HuH-7 (cell line): Measurements from ENCODE around the gene CHPF.

Source experiments
- DNase-seq: peaks from one replicate; pipeline ENCODE4 v3.0.0; 2011; ENCODE audit warnings: low spot score

Gene CHPF

GRCh38 chr2:219513787-219514186 is 29.8 kb downstream of the CHPF start:
- no peak for DNase-seq

DNA sequence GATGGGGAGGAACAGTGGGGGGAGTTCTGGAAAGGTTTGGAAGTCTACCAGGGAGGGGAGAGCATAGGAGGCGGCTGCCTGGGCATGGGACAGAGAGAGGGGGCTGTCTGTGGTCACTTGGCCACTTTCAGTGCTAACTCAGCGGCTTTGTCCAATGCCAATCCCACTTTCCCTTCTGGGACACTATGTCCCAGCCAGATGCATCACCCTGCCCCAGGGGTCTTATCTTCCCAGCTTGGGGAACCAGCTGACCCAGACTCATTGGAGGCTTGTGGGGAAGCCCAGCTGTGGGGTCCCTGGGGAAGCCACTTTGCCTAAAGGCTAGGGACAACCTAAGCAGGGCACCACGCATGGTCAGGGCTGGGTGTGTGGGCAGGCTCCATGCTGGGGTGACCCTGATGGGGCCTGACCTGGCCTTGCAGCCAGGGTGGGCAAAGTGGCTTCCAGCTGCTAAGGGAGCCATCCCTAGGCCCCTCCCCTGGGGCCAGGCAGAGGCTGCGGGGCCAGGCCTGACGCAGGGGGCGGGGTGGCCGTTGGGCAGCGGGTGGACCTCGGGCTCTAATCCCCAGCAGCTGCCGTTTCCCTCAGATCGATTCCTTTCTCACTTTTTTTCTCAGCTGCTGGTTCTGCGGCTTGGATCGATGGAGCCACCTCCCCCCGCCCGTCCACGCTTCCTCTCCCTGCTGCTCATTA is 30.9 kb downstream of the CHPF start:
- DNase-seq: no peak

DNA sequence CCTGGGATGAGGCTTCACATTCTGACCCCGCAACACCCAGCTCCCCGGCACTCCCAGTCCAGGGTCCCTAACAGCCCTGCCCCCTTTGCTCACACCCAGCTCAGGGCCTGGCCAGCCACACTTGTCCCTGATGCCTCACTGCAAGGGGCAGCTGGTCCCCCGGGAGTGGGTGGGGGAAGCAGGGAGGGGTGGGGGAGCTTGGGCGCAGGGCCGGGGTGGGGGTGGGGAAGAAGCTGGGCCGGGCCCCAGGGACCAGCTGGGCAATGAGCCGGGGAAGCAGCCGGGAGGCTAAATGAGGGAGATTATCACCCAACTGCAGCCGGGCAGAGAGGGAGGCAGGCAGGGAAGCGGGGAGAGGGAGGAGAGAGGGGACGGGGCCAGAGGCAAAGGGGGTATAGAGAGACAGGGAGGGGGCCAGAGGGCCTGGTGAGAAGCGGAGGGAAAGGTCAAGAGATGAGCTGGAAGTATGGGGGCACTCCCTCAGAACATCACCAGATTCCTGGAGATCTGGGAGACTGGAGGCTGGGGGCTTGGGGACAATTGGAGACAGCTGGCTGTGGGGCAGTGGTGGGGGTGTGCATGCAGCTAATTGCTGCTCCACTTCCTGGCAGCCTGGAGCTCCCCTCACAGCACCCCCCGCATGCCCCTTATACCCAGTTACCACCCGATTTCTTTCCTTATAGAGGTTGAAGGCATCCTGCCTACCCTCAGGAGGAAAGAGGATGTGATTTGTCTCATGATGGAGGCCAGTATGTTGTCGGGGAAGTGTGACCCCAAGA is 31.9 kb downstream of the CHPF start:
- DNase-seq: no peak

DNA sequence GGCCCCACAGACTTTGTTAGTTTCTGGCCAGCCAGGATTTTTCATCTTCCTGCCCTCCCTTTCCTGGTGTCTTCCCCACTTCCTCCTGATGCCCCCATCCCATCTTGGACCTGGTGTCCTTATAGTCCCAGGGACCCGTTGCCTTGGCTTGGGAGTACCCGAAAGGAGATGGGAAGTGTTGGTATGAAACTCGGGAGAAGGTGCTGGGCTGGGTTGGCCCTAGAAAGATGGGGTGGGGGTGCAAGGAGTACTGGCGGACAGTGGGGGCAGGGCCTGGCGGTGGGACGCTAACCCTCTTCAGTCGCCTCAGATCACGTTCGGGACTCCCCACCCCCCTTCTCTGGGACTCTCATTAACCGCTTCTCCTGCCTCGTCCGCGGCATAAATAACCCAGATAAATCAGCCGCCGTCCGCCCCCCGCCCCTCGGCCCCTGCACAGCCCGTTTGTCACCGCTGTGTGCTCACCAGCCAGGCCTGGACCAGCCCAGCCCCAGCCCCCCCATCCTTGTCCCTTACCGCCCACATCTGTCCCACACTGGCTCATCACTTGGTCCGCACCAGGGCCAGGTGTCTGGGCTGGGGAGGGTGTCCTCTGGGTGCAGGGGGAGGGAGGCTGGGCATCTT is 33.0 kb downstream of the CHPF start:
- DNase-seq: no peak

DNA sequence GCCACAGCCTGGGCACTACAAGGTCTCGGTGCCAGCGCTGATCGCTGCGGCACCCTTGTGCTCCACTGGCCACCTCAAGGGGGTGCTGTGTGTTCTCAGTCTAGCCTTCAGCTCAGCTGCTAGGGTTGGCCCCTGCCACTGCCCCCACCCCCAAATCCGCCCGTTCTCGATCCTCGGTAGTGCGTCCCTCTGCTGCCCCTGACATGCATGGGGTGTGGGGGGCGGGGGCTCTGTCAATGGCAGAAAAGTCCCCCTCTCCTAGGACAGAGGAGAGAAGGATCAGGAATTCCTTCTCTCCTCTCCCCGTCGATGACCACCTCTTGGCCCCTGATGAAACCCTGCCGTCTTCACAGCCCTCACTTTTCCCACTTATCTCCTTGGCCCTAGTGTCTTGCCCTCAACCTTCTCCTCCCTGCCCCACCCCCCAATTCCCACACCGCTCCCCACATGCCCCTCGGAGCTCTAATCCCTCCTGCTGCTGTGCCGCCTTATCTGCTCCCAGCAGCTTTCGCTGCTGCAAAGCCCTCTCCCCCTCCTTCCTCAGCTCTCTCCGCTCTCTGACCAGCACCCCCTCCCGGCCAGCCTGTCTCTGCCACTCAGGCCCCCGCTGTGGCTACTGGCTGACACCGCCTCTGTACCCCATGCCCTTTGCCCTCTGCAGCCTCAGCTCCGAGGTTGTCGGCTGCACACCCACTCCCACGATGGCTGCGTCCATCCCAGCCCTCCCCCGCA is 33.7 kb downstream of the CHPF start:
- peak; percentile 86 for DNase-seq

GRCh38 chr2:219508971-219509779 is 34.4 kb downstream of the CHPF start:
- no peak for DNase-seq

DNA sequence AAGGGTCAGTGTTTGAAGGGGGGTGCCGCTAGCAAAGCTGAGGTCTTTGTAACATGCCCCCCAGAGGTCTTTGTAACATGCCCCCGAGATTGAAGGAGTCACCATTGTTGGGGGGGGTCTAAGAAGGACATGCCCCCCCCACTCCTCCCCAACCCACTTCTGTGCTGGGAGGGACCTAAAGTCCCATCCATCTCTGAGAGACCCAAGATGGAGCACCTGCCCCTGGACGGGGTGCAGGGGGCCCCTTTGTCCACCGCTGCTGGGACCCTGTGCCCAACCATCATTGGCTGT is 35.2 kb downstream of the CHPF start:
- no peak for DNase-seq

DNA sequence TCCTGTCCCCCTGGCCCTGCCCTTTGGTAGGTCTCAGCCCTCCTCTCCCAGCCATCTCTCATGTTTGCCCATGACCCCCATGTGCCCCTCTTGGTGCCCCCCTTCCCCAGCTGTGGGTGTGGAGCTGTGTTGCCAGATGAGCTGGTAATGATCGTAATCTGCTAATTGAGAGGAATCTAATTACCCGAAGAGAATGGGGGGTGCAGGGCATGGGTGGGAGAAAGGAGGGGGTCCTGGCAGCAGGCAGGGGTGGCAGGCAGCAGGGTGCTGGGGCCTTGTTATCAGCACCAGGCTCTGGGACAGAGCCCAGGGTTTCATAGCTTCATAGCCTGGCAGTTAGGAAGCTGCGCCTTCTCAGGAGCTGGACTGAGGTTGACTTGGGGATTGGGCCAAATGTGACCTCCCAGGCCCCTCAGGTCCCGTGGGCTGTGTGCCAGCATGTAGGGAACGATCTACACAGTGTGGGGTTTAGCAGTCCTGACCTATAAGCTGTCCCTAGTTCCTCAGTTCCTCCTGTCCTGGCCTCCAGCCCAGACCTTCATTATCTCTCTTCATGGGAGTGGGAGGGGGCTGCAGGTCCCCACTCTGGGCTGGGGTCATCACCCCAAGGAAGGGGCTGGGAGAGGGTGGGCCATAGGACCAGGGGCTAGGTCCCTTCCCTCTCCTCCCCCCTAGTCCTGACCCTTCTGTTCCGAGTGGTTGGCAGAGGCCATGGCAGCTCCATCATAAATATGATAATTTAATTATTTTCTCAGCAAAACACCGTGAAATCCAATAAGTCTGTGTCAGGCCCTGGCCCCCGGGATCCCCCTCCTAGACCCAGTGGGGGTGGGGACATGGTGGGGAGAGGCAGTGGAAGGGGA is 35.8 kb downstream of the CHPF start:
- DNase-seq: no peak

DNA sequence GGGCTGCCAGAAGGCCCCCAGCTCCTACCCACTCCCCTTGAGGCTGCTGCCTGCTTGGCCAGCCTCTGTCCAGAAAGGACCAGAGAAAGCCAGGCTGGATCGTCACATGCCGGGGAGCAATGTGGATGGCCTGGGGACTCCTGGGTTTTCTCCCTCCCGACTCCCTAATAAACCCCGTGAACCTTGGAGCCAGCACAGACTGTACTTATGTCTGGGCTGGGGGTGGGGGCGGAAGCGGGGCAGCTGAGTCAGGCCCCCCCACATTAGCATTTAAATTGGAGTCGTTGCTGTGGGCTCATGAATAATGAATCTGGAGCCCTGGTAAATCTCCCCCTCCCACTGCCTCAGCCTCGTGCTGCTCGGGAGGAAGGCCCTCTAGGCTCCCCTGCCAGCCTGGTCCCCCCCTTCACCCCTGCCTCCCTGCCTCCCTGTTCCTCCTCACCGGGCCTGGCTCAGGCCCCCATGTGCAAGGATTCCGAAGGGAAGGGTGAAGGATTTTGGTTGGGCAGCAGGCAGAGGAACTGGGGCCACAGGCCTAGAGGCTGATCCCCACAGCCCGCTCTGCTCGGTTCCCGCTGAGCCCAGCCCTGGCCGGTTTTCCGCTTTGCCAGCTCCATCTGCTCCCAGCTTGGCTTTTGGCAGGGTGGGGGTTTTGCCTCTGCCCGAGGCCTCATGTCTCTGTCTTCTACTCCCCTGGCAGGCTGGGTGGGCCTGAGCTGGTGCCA is 36.6 kb downstream of the CHPF start:
- DNase-seq: no peak

GRCh38 chr2:219506153-219506801 is 37.3 kb downstream of the CHPF start:
- no peak for DNase-seq

DNA sequence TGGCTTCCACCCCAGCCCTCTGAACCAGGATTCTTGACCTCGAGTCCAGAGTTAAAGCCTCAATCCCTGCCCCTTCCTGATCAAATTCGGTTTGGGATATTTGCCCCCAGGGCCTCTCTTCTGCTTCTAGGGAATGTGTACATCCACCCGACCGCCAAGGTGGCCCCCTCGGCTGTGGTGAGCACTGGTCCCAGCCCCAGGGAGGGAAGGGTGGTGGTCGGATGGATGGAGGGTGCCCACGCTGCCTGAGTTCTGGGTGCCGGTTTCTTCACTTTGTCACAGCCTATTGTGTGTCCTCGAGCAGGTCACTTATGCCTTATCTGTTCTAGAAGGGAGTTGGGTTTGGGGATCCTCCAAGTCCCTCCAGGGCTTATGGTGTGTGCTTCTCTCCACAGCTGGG is 38.0 kb downstream of the CHPF start:
- DNase-seq: no peak

DNA sequence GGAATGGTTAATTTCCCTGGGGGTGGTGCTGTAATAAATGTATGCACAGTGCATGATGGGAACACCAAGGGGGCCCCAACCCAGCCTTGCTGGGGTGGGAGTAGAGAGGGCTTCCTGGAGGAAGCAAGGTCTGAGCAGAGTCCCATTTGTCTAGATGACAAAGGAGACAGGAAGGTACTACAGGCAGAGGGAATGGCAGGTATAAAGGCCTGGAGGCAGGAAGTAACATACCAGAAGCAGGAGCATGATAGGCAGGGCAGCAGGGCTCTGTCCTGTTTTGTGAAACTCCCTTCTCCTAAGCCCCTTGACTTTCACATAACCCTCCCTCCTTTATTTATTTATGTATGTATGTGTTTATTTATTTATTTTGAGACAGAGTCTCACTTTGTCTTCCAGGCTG is 41.0 kb downstream of the CHPF start:
- DNase-seq: no peak

DNA sequence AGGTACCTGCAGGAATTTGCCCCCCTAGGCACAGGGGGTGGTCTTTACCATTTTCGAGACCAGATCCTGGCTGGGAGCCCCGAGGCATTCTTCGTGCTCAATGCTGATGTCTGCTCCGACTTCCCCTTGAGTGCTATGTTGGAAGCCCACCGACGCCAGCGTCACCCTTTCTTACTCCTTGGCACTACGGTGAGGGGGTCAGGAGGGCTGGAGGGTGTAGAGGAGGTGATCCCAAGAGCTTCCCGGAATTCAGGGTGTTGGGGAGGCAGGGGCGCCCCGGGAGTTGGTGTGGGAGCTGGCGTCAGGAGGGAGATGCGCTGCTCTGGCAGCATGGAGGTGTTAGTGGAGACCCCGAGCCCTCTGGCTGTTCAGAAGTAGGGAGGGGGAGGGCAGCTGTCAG is 41.8 kb downstream of the CHPF start:
- DNase-seq: no peak

DNA sequence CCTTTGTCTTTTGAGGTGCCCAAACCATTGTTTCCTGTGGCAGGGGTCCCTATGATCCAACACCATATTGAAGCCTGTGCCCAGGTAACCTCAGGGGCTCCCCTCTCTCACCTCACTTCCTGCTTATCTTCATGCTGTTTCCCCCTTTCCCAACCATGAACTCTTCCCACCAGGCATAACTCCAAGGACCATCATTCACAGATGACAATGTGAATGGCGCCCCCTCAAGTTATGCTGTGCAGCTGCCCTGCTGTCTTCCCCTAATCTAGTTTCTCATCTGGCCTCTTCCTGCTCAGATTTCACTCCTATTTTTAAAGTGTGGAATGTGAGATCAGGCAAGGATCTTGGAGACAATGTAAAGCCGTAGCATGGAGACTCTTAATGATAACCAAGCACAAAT is 43.5 kb downstream of the CHPF start:
- no peak for DNase-seq

DNA sequence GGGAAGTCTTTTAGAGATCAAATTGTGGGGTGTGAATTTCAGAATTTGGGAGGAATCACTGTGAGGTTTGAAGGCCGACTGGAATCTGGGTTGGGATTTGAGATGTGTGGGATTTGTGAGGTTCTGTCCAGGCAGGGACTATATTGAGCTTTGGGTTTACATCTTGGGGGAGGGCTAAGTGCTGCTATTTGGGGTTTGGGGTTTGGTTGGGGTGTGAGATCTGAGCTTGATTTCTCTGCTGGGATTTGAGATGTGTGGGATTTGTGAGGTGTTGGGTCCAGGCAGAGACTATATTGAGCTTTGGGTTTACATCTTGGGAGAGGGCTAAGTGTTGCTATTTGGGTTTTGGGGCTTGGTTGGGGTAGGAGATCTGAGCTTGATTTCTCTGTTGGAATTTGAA is 44.1 kb downstream of the CHPF start:
- no peak for DNase-seq

GRCh38 chr2:219499058-219499307 is 44.6 kb downstream of the CHPF start:
- no peak for DNase-seq

- DNase-seq: peak; percentile 98
These were observed 45.1 kb downstream of the CHPF start, which contains the start of gene GMPPA for GRCh38 chr2:219498280-219499057. Gene GMPPA (plus strand): TSS chr2:219498891. CDS start chr2:219499976, 1,085 bp downstream.

DNA sequence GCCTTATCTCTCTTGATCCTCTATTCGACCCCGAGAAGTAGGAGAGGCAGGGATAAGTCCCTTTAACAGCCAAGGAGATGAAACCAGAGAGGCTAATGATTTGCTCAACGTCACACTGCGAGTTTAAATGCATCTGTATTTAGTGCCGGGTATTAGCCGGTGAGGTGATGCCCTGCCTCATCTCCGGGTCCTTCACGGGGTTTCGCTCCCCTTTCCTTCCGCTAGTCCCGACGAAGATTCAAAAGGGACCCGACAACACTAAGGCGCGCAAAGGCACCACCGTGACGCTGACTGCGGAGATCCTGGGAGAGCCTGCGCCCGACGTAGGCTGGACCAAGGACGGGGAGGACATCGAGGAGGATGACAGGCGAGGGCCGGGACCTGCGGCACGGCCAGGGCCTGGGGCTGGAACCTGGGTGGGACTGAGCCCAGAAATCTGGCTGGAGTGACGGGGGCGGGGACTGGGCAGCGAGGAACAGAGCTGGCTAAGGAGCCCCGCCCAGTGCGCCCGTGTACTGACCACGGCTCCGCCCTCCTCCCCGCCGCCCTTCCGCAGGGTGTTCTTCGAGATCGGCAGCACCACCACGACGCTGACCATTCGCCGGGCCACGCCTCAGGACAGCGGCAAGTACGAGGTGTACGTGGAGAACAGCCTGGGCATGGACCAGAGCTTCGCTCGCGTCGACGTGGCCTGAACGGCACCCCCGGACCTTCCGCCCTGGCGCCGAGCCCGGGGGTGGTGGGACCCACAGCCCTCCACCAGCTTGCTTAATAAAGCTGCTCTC is 45.9 kb downstream of the CHPF start:
- DNase-seq: peak; percentile 95
